Epithelial cell of esophagus (primary cell): ENCODE data around the gene LILRB4.
"Not testable (repeated sequence)": the region's sequence is repeated elsewhere in the genome, so short reads cannot be mapped to it uniquely, and the experiment has no call there.

Experiments
- DNase-seq: peaks from one replicate; pipeline ENCODE4 v3.0.0; 2010; ENCODE audit warnings: low read depth
- H3K4me3 ChIP-seq: 2 replicates; pipeline ENCODE4 v1.5.1; 2011; ENCODE audit warnings: mild to moderate bottlenecking, low read length, control low read depth
- CTCF ChIP-seq: IDR thresholded peaks from 2 replicates; pipeline ENCODE4 v1.5.1; 2011; ENCODE audit warnings: low read depth, mild to moderate bottlenecking, low read length, control low read depth, inconsistent platforms; ENCODE audit not compliant: insufficient read depth; ENCODE audit errors: missing control alignments

The LILRB4 gene

GRCh38 chr19:54704928-54705327 lies 42.1 kb downstream of the LILRB4 start:
- no peak for TF ChIP-seq CTCF
- H3K4me3 ChIP-seq, result no peak overlapping the region
- DNase-seq, result no peak

GRCh38 chr19:54707962-54708361 lies 45.2 kb downstream of the LILRB4 start:
- TF ChIP-seq CTCF, result no peak
- no peak for DNase-seq
- H3K4me3 ChIP-seq, result no peak overlapping the region

GRCh38 chr19:54708781-54709180 lies 46.0 kb downstream of the LILRB4 start:
- H3K4me3 ChIP-seq, result no peak overlapping the region
- no peak for TF ChIP-seq CTCF
- DNase-seq, result no peak

GRCh38 chr19:54709212-54709948 lies 46.6 kb downstream of the LILRB4 start:
- no peak for TF ChIP-seq CTCF
- no peak for DNase-seq
- no peak overlapping the region for H3K4me3 ChIP-seq

GRCh38 chr19:54709956-54710355 lies 47.2 kb downstream of the LILRB4 start:
- H3K4me3 ChIP-seq, DNase-seq: not testable (repeated sequence)
